Measurements from ENCODE around the gene FGD5. TPM values are rescaled to one million over a fixed set of nuclear protein-coding genes. Genes with fewer than 3 reads are reported as not detected.

Gene FGD5
- total RNA-seq, 4 donors from 2014 or later, result 9.1 to 75.0 (median 16.1) TPM

DNA sequence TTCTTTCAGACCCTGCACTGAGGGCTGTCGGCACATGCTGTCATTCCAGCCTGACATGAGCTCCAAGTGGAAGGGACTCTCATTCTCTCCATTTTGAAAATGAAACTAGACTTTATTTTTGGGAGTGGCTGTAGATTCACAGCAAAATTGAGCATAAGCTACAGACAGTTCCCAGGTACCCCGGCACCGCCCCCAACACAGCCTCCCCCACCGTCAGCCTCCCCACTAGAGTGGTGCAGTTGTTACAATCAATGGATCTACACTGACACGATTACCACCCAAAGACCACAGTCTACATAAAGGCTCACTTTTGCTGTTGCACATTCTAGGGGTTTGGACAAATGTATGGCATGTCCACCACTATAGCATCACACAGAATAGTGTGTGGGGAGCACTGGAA lies 29.5 kb upstream of the FGD5 start:
- no peak for DNase-seq (ENCODE audit: low spot score)
- ATAC-seq (ENCODE audit: low FRiP score), result no peak
- TF ChIP-seq, protein P1, sequence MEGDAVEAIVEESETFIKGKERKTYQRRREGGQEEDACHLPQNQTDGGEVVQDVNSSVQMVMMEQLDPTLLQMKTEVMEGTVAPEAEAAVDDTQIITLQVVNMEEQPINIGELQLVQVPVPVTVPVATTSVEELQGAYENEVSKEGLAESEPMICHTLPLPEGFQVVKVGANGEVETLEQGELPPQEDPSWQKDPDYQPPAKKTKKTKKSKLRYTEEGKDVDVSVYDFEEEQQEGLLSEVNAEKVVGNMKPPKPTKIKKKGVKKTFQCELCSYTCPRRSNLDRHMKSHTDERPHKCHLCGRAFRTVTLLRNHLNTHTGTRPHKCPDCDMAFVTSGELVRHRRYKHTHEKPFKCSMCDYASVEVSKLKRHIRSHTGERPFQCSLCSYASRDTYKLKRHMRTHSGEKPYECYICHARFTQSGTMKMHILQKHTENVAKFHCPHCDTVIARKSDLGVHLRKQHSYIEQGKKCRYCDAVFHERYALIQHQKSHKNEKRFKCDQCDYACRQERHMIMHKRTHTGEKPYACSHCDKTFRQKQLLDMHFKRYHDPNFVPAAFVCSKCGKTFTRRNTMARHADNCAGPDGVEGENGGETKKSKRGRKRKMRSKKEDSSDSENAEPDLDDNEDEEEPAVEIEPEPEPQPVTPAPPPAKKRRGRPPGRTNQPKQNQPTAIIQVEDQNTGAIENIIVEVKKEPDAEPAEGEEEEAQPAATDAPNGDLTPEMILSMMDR (IDR thresholded peaks at IDR 0.05), result no peak

DNA sequence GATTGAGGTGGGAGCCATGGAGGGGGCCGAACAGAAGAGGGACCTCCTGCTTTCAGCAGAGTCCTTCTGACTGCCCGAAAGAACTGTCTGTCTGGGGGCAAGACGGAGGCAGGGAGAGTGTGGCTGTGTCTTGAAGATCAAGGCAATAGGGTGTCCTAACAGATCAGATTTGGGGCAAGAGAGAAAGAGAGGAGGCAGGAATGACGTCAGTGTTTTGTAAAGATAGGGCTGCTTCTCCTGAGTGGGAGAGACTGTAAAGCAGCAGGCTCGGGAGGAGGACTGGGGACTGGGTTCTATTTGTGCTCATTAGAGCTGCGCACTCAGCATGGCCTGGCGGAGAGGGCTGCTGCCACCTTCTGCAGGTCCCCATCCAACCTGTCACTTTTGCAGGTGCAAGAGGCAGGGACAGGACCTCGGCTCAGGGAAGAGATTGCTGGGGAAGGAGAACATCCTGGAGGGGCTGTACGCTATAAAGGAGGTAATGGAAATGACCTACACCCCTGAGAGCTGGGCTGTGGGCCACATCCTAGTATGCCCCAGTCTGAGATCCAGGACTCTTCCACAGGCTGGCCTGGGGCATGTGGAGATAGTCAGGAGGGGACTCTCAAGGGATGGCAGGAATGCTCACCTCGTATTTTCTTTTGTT lies 29.0 kb upstream of the FGD5 start:
- ATAC-seq (ENCODE audit: low FRiP score) (no peak), DNase-seq (ENCODE audit: low spot score) (no peak)
- TF ChIP-seq, protein P1 (IDR thresholded peaks at IDR 0.05), result no peak

DNA sequence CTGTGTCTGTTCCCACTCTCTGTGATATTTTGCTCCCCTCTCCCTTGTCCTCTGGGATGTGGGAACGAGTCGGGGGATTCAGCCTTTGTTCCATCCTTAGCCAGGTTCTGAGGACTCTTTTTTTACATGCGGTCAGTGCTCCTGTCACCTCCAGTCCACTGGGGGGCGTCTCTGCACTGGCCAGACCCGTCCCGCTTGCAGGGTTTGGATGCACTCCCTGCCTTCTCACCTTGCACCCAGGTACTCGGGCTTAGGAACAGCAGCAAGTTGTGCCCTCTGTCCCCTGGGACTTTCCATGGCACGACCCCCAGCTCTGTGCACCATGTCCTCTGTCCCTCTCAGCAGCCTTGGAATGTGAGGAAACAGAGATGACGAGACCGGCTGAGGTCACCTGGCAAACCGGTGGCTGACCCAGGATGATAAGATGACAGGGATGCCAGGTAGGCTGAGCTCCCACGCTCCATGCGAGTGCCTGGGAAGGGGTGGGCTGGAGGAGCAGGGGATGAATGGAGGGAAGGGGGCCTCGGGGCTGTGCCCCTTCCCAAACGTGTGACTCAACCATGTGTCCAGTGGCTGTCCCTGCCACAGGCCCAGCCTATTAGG lies 27.3 kb upstream of the FGD5 start:
- DNase-seq (ENCODE audit: low spot score) (no peak), ATAC-seq (ENCODE audit: low FRiP score) (no peak)
- TF ChIP-seq, protein P1 (IDR thresholded peaks at IDR 0.05), result no peak

DNA sequence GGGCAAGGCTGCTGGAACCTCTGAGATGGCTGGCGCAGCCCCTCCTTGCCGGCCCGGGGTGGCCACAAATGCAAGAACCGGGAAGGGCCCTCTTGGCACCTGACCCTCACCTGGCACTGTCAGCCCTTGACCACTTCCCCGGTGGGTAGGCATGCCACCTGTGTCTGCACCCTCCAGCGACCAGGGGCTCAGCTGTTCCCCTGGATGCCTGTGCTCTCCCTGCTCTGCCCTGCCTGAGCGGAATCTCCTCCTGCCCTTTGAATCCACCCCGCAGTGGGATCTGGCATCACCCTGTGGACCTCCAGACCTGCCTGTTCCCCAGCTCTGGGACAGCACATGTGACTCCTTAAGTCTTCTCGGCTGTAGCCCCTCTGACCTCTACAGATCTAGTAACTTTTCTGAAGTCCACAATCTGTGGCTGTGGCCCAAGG lies 26.1 kb upstream of the FGD5 start:
- TF ChIP-seq, protein P1 (IDR thresholded peaks at IDR 0.05), result no peak
- DNase-seq (ENCODE audit: low spot score) (no peak), ATAC-seq (ENCODE audit: low FRiP score) (no peak)

- ATAC-seq (ENCODE audit: low FRiP score) (no peak), DNase-seq (ENCODE audit: low spot score) (no peak)
- TF ChIP-seq, protein P1 (IDR thresholded peaks at IDR 0.05), result no peak
Measured at GRCh38 chr3:14793126-14793857, 25.5 kb upstream of the FGD5 start.

DNA sequence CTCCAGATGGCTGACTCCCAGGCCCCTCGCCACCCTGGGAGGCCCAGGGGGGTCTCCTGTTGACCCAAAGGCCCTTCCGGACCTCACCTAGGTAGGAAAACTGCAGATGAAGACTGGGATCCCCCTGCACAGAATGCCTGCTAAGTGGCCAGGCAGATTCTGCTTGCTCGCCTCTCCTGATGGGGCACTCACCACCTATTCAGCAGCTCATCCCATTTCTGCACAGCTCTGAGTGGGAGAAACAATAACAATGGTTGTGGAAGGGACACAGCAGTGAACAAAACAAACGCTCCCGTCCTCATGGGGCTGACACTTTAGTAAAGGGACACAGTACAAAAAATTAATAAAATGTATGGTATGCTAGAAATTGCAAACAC lies 24.9 kb upstream of the FGD5 start:
- TF ChIP-seq, protein P1 (IDR thresholded peaks at IDR 0.05), result no peak
- DNase-seq (ENCODE audit: low spot score), result no peak
- no peak for ATAC-seq (ENCODE audit: low FRiP score)
